HTERT RPE-1 (cell line): ENCODE data around the gene ADIRF.
"Not testable (repeated sequence)": the region's sequence is repeated elsewhere in the genome, so short reads cannot be mapped to it uniquely, and the experiment has no call there.

ENCODE experiments used
- in situ Hi-C: fragments of 300-500 bp; cut with MboI; formaldehyde crosslinking; loops from 4 replicates; pipeline ENCODE4 v1.14.3; 2020; ENCODE audit warnings: low sequenced_read_pairs

Gene ADIRF

DNA sequence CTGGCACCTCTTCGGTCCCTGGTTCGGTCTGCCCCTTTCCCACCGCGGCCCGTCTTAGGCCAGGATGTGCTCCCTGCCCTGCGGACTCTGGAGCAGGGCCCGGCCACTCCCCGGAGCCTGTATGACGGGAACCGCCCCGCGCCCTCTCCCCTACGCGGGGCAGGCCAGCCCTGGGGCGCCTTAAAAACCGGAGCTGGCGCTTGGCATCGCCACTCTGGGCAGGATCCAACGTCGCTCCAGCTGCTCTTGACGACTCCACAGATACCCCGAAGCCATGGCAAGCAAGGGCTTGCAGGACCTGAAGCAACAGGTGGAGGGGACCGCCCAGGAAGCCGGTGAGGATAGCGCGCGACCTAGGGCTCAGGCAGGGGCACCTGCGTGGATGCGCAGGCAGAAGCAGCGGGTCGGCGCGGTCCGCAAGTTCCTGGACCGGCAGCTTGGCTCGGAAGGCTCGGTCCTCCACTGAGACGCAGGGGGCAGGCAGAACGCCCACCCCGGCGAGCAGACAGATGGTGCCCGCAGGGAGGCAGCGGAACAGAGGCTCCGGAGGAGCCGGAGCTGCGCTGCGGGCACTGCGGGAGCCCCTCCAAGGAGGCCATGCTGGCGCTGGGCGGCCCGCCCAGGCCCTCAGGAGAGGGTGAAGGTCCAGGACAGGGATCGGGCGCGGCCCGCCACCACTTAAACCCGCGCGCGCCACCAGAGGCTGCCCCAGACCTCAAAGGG, at the start of gene ADIRF:
Gene ADIRF (plus strand): TSS at position 212 of the 723 bp plus-strand sequence. CDS start 63 bp downstream, at position 275.
- in situ Hi-C loops: no loop called here

- in situ Hi-C loops: no loop called here
Observed at GRCh38 chr10:86922553-86922961, 45.7 kb upstream of the ADIRF start.

GRCh38 chr10:86929468-86930380, 38.6 kb upstream of the ADIRF start:
- in situ Hi-C loops: no loop called here

DNA sequence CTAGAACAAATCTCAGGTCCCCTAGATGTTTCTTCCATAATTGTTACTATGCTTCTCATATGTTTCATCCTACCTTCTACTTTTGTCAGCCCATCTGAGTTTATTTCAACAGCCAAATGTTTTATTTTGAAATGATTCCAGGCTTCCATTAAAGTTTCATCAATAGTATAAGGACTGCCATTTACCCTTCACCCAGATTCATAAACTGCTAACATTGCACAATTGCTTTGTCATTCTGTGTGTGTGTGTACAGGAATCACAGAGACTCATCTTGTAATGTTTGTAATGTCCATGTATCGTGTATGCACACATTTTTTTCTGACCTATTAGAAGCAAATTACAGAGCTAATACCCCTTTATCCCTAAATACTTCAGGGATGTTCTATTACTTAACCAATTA, 36.4 kb upstream of the ADIRF start:
- in situ Hi-C loops: no loop called here

- in situ Hi-C loops: no loop called here
Observed at GRCh38 chr10:86932674-86933073, 35.6 kb upstream of the ADIRF start.

GRCh38 chr10:86934162-86934711, 34.0 kb upstream of the ADIRF start:
- in situ Hi-C loops: not testable (repeated sequence)

- in situ Hi-C loops: no loop called here
Observed at GRCh38 chr10:86936661-86937501, 31.4 kb upstream of the ADIRF start.

DNA sequence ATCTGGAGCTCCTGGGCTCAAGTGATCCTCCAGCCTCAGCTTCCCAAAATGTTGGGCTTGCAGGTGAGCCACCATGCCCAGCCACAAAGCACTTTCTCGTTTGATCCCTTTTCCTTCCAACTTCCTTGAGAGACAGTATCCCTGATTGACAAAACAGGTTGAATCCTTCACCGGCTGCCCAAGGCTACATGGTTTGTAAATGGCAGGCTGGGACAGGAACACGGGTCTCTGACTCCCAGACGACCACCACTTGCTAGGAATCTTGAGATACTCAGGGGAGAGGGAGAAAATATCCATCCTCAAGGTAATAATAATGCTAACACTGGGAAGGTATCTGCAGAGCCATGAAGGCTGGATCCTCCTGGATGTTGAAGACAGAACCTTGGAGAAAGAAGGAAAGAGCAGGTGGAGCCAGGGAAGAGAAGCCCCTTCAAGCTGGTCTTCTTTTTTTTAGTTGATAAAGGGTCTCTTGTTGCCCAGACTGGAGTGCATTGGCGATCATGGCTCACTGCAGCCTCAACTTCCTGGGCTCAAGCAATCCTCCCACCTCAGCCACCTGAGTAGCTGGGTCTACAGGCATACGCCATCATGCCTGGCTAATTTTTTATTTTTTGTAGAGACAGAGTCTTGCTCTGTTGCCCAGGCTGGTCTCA, 30.7 kb upstream of the ADIRF start:
- in situ Hi-C loops: no loop called here

DNA sequence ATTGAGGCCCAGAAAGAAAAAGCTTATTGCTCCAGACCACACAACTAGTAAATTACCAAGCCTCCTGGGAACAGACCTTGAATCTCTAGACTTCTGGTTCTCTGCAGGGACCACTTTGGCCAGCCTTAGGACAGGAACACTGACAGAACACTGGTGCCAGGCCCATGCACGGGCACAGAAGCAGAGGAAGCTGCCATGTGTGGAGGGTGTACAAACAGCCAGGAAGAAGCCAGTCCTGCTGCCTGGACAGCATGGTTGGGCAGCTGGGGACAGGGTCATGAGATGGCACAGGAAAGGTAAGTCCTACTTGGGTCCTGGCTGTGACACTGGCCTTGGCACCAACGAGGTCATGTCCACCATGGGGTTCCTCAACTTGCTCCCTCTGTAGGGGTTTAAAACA, 30.0 kb upstream of the ADIRF start:
- in situ Hi-C loops: no loop called here

DNA sequence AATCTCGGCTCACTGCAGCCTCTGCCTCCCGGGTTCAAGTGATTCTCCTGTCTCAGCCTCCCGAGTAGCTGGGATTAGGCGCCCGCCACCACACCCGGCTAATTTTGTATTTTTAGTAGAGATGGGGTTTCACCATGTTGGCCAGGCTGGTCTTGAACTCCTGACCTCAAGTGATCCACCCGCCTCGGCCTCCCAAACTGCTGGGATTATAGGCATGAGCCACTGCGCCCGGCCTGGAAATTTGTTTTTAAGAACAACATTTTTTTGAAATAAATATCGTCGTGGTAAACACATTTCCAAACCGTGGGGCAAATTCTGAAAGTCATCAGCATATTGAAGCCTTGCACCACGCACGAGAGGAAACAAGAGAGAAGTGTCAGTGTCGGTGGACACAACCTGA, 28.2 kb upstream of the ADIRF start:
- in situ Hi-C loops: not testable (repeated sequence)

DNA sequence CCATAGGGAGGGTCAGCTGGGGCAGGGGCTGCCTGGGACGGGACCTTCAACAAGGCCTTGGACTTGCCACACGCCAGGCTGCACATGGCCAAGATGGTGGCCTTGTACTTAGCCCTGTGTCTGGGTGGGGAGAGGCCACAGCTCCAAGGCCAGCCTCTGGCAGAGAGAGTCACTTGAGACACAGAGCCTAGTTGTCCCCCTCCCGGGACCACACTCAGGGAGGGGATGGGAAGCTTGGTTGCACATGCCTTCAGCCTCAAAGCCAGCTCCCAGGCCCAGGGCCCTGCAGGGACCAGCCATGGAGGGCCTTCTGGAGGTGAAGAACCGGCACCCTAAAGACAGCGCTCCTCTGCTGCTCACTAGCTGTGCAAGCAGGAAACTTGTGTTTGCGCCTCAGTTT, 27.6 kb upstream of the ADIRF start:
- in situ Hi-C loops: no loop called here

DNA sequence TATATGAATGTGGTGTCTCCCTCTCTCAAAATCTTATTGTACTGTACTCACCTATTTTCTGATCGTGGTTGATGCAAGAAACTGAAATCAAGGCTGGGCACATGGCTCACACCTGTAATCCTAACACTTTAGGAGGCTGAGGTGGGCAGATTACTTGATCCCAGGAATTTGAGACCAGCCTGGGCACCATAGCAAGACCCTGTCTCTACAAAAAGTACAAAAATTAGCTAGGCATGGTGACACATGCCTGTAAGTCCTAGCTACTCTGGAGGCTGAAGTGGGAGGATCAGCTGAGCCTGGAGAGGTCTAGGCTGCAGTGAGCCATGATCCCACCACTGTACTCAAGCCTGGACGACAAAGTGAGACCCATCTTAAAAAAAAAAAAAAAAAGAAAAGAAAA, 26.9 kb upstream of the ADIRF start:
- in situ Hi-C loops: no loop called here

DNA sequence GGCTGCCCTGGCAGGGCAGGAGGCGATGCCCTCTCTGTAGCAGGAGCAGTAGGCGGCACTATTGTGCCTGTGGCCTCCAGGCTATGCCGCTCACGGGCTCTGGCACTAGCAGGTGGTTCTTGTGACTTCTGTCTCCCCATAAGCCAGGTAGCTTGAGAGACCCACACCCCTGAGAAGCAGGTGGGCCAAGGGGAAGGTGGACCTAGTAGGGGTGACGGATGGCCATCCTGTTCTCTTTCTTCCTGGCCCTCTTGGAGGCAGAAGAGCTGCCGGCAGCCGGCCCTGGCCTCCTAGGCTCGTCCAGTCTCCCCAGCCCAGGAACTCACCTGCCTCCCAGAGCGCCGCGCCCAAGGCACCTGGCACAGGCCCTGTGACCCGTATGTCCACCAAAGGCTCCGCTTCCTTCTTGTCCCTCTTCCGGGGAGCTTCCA, 26.3 kb upstream of the ADIRF start:
- in situ Hi-C loops: no loop called here

- in situ Hi-C loops: no loop called here
Observed at GRCh38 chr10:86942441-86943315, 25.6 kb upstream of the ADIRF start.

DNA sequence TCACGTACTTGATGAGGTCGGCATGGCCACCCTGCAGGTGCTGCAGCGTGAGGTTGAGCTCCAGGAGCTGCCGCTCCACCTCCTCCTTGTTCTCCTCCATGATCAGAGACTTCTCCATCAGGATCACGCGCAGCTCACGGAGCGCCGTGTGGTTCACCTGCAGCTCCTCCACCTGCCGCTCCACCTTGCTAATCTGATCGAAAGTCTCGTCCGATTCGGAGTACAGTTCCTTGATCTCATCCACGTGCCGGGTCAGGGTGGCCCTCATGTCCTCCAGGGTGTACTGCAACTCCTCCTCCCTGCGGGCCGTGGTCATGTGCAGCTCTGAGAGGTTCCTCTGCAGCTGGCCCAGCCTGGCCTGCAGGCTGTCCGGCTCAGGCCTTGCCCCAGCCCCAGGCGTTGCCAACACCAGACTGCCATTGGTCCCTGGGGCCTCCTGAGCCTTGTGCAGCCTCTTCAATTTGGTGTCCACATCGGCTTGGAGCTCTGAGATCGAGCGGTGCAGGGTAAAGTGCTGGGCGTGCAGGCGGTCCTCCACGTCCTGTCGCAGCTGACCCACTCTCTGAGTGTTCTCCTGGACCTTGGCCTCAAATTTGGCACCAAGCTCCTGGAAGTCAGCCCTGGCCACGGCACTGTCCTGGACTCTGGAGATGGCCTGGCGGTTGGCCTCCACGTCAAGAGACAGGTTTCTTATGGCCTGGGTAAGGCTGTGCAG, 24.8 kb upstream of the ADIRF start:
- in situ Hi-C loops: no loop called here

DNA sequence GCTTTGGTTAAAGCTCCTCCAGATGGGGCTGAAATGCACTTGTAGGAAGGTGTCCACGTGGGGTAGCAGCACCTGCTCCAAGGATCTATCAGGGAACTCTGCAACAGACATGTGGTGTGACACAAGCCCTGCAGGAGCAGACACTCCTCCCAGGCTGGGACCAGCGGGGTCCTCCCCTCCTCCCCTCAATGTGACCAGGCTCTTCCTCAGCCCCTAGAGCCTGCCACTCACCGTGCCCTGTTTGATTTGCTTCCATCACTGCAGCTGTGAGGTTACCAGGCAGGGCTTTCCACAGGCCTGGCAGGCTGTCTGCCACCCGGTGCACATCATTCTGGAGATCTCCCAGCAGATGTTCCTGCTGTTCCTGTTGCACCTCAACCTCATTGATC, 24.3 kb upstream of the ADIRF start:
- in situ Hi-C loops: no loop called here

DNA sequence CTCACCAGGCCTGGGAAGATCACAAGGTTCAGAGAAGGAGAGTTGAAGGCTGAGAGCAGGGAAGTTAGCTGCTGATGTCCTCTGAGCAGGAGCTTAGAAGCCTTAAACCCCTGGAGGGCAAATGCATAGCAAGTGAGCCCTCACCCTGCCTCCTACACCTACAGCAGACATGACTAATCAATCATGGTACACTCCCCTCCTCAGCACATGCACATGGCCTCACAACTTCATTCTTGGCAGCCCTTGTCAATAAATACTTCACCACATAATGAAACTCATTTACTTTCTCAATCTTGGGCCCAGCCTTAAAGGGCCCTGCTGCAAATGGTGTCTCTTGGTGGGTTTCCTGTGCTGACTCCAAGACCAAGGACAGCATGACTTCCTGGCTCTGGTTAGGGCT, 23.8 kb upstream of the ADIRF start:
- in situ Hi-C loops: no loop called here

GRCh38 chr10:86944907-86945306, 23.4 kb upstream of the ADIRF start:
- in situ Hi-C loops: no loop called here
